HG03045 (cell line): ENCODE measurements around the gene RTN3.
"Not testable (repeated sequence)": the region's sequence is repeated elsewhere in the genome, so short reads cannot be mapped to it uniquely, and the experiment has no call there.

Experiments
- ATAC-seq: cut with Tn5 transposase; IDR thresholded peaks from one replicate; pipeline ENCODE4 v1.9.1; 2021; ENCODE audit warnings: mild to moderate bottlenecking, moderate library complexity; ENCODE audit not compliant: unreplicated experiment

The RTN3 gene

DNA sequence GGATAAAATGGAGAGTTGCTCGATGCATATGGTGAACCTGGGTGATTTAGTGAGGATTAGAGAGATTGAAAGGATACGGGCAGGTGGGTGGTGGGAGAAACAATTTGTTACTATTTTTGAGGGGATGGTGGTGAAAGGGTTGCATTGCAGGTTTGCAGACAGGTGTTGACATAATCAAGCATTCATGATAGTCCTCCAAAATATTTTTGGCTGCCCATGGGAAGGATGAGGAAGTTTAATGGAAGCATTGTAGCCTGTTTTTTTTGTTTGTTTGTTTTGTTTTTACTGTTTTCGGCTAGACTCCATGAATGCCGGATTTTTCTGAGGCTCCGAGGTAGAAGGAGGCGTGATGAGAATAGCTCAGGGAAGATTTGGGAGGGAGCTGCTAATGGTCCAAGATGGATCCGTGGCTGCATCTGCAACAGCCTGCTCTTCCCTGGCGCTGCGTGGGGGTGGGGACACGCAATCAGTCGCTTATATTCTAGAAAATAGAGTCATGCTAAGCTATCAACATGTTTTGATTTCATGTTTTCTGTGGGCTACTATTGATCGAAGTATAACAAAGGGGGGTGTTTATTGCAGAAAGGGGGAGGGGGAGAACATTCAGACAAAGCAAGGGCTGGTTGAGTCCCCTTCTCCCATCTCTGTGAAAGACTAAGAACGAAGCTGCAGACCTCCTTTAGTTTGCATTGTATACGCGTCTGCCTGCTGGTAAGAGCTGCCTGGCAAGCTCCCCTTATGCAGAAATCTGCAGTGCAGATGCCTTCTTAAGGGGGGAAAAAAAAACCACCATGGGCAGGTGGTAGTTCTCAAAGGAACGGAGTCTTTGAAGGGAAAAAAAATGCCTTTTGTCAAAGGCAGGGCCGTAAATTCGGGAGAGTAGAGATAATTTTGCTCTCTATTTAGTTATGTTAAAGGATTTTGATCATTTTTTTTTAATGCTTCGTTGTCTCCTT lies 1.0 kb downstream of the RTN3 start:
- ATAC-seq, result no peak

DNA sequence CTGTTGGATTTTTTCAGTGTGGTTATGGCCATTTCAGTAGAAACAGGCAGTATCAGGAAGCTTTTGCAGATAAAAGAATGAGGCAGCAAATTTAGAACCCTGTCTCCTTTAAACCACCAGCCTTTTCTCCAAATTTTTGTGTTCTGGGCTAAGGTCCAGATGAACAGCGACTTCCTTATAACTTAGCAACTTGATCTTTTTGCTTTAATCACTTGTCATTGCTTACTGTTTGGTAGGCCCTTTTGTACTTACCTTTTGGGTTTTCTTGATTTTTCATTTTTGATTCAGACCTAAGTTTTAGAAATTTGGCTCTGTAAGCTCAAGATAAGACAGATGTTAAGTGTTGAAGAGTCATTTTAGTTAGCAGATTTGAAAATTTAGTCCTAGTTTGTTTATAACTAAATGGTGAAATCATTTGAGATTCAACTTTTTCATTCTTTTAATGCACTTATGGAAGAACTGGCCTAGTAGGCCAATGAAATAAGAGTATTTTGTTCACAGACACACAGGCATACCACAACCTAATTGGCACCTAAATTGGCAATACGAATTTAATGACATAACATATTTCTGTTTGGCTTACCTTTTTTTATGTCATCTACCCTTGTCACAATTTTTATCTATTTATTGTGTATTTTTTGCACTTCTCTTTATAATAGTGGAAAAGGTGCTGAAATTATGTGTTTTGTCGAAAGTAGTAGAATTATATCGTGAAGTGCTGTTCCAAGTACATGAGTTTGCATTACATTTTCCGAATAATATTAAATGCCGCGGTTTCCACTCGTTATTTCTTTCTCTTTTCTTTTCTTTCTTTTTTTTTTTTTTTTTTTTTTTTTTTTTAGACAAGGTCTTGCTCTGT lies 2.1 kb downstream of the RTN3 start:
- ATAC-seq, result no peak

DNA sequence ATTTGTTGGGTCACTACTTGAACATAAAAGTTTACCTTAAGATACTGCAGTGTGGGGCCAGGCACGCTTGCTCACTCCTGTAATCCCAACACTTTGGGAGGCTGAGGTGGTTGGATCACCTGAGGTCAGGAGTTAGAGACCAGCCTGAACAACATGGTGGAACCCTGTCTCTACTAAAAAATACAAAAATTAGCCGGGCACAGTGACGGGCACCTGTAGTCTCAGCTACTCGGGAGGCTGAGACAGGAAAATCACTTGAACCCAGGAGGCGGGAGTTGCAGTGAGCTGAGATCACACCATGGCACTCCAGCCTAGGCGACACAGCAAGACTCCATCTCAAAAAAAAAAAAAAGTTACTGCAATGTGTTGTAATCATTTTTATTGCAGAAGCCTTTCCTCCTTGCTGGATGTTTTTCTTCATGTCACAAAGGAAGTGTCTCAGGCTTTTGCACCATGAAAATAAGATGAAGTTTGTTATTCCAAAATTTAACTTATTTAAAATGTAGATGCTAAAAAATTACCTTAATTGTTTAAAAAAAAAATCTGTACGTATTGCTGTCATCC lies 3.9 kb downstream of the RTN3 start:
- ATAC-seq, result not testable (repeated sequence)

DNA sequence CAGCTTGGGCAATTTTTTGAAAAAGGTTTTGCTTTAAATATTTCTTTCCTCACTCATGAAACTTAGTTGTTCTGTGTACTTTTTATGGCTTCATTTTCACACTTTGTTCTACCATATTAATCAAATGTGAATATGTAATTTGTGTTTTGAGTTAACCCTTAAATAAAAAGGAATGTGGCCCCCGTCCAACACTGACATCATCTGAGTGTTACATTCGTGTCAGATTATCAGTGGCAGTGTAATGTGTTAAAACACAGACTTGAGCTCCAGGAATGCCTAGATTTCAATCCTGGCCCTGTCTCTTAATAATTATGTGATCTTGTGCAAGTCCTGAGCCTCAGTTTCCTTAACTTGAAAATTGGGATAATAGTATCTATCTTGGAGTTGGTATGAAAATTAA lies 5.6 kb downstream of the RTN3 start:
- ATAC-seq, result no peak

DNA sequence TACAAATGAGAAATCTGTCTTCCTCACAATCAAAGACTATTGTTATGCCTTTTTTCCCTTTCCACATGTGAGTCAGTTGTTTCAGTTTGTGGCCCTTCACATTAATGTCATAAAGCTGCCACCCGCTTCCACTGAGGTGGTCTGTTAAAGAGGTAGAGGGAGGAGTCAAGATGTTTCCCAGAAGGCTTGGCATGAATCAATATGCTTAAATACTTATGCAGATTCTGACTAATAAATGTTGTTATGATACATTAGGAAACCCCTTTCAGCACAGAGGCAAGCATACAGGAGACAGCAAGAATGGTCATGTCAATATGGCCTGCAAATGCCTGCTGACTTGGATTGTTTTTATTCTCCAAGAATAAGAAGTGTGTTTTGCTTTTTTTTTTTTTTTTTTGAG lies 6.5 kb downstream of the RTN3 start:
- no peak for ATAC-seq

DNA sequence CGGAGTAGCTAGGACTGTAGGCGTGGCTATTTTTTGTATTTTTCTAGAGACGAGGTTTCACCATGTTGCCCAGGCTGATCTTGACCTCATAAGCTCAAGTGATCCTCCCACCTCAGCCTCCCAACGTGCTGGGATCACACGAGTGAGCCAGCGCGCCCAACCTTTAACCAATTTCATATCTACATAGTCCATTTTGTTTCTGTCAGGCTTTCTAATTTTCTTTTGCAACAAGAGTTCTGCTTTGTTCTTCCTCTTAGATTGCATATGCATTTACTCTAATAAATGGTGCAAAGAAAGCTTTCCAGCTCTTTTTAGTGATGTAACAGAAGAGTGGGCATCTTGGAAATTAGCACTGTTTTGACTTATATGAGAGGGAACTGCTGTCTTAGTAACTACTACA lies 13.3 kb downstream of the RTN3 start:
- ATAC-seq, result no peak

DNA sequence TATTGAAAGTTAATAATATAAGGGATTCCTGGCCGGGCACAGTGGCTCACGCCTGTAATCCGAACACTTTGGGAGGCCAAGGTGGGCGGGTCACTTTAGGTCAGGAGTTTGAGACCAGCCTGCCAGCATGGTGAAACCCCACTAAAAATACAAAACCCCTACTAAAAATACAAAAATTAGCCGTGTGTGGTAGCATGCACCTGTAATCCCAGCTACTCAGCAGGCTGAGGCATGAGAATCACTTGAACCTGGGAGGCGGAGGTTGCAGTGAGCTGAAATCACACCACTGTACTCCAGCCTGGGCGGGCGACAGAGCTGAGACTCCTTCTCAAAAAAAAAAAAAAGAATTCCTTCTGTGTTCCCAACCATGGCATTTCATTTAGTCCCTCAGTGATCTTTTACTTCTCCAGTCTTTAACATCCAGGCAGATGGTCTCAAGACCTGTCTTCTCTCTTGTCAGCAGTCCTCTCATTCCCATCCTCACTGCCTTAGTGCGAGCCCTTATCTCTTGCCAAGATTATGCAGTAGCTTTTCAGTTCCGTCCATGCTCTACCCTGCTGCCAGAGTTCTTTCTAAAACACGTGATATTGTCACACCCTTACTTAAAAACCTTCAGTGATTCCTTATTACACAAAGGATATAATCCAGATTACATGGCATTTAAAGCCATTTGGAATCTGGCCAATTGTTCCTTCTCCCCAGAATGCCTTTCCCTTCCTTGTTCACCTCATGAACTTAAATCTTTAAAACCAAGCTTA lies 17.9 kb downstream of the RTN3 start:
- ATAC-seq, result no peak

DNA sequence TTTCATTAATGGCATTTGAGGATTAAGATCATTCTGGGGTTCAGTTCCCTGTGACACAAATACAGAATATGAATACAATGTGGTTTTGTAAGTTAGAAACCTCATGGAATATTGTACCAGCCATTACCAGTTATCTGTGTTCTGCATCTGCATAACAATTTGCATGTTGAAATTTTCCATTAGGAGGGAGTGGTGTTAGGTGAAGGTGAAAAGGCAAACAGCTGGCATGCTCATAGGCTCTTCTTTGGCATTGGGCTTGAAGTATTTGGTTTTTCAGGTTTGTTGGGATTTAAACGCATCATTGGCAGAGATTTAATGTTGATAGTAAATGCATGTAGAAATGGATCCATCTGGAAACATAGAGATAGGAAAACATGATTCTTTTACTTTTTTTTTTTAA lies 18.6 kb downstream of the RTN3 start:
- ATAC-seq, result no peak

DNA sequence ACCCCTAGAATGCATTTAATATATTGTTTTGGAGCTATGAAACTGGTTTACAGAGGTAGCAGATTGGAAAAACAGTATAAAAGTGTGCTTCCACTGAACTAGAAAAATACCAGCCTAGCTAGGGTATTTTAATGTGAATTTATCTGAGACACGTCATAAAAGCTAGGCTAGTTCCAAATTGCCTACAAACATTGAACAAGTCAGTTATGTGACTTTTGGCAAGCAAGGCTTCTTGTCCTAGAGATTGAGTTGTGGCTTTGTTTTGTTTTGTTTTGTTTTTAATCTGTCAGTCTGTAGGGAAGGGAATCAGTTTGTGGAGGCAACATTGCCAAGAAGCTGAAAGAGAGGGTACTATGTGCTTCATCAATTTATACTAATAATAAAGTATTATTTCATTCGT lies 24.2 kb downstream of the RTN3 start:
- ATAC-seq, result no peak

DNA sequence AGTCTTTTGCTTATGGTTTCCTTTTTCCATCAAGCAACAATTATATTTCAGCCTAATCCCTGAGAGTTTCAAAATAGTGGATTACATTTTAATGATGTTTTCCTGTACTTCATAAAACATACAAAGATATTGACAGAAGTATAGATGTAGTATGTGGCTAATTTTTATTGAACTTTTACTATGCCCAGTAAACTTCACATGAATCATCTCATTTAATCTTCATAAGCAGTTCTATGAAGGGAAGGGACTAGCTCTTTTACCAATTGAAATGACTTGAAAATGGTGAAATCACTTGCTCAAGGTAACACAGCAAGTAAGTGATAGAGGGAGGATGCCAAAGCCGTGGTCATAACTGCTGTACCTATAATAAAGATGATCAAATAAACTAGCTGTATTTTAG lies 27.5 kb downstream of the RTN3 start:
- ATAC-seq, result no peak

DNA sequence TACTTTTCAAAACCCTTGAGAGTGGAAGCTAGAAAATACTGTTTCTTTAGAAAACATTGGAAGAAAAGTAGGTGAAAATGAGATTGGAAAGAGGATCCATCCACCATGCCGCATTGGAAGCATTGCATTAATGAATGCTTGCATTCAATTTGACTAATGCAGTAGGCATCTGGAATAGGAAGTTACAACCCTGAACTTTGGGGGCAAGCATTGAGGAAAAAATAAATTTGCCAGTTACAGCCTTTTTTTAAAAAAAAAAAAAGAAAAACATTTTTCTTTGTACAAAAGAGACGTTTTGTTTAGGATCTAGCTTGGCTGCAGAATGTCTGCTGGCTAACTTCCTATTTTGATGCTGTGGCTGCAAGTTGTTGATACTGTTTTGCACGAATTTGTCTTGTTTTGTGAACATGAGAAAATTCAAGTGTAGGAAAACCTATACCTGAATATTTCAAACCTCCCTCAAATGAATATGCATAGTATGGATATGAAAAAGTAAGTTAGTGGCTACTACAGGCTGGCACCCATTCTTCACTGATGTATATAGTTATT lies 28.1 kb downstream of the RTN3 start:
- no peak for ATAC-seq

DNA sequence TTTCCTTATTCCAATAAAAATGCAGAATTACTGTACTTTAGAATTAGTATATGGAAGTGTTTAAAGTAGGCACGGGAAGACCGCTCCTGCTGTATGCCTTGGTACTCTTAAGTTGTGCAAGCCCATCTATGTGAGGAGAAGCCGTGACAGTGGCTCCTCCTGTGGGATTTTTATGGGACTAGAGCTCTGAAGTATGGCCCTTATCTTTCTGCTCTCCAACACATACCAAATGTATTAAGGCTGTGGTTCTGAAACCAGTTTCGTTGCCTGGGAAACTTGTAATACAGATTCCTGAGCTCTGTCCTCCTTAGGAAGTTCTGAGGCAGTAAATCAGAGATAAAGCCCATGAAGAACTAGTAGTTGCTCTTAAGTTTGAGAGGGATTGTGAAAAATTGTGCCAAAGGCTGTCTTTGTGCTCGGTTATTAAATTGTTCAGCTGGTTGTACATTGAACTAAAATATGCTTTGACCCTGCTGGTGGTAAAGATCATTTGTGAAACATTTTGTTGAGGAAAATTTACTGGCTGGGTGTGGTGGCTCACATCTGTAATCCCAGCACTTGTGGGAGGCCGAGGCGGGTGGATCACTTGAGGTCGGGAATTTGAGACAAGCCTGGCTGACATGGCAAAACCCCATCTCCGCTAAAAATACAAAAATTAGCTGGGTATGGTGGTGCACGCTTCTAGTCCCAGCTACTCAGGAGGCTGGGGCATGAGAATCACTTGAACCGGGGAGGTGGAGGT lies 29.3 kb downstream of the RTN3 start:
- ATAC-seq, result no peak

DNA sequence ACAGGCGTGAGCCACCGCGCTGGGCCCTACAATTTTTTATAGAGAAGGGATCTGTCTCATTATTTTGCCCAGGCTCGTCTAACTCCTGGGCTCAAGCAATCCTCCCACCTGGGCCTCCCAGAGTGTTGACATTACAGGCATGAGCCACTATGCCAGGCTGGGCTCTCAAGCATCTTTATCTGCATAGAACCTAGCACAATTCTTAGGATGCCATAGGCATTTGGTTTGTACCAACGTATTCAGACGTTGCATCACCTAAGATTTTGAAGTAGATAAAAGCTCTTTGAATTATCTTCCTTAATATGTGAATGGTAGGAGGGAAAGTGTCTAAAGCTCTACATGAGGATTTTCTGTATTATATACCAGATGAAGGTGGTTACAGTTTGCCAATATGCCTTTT lies 30.5 kb downstream of the RTN3 start:
- no peak for ATAC-seq

DNA sequence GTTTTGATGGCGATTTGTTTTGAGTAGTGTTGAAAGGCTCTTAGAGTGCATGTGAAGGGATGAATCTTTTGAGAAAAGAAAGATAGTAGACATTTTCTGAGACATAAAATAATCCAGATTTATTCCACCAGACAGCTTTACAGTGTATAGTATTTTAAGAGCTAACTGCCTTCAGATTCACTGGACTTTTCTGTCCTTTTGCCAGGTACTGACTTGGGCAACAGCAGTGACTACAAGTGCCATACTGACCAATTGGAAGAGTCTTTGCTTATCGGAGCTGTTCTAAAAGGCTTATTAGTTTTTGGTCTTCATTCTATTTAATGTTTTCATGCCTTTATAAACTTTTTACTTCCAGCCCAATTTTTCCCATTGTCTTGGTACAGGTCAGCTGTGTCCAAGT lies 32.5 kb downstream of the RTN3 start:
- ATAC-seq, result no peak

DNA sequence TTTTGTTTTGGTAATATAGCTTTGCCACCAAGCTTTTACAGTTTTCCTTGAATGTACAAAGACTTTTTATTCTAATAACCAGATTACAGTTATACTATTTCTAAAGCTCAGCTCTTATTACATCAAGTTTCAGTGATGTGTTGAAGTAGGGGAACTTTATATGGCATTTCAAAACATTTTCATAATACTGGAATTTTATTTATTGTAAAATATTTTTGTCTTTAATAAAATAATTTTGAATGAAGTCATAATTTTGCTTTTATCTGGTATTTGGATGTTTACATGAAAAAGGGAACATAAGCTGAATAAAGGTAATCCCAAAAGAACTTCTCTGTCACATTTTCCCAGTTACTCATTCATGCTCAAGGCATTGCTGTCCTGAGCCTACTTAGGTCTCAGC lies 34.7 kb downstream of the RTN3 start:
- no peak for ATAC-seq

DNA sequence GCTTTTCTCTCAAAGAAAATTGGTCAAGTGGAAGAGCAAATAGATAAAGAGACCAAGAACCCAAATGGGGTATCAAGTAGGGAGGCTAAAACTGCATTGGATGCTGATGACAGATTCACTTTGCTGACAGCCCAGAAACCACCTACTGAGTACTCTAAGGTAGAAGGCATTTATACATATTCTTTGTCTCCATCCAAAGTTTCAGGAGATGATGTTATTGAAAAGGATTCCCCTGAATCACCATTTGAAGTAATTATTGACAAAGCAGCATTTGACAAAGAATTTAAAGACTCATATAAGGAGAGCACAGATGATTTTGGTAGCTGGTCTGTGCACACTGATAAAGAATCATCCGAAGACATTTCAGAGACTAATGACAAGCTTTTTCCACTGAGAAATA lies 37.7 kb downstream of the RTN3 start:
- ATAC-seq, result no peak

DNA sequence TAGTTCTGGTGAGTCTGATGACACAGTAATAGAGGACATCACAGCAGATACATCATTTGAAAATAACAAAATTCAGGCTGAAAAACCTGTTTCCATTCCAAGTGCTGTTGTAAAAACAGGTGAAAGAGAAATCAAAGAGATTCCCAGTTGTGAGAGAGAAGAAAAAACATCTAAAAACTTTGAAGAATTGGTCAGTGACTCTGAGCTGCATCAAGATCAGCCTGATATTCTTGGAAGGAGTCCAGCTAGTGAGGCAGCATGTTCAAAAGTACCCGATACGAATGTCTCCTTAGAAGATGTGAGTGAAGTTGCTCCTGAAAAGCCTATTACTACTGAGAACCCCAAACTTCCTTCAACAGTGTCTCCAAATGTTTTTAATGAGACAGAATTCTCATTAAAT lies 38.7 kb downstream of the RTN3 start:
- no peak for ATAC-seq

DNA sequence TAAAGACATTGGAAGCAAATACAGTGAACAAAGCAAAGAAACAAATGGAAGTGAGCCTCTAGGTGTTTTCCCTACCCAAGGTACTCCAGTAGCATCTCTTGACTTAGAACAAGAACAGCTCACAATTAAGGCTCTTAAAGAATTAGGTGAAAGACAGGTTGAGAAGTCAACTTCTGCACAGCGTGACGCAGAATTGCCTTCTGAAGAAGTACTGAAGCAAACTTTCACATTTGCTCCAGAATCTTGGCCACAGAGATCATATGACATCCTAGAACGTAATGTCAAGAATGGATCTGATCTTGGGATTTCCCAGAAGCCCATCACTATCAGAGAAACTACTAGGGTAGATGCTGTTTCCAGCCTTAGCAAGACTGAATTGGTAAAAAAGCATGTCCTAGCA lies 39.3 kb downstream of the RTN3 start:
- no peak for ATAC-seq

DNA sequence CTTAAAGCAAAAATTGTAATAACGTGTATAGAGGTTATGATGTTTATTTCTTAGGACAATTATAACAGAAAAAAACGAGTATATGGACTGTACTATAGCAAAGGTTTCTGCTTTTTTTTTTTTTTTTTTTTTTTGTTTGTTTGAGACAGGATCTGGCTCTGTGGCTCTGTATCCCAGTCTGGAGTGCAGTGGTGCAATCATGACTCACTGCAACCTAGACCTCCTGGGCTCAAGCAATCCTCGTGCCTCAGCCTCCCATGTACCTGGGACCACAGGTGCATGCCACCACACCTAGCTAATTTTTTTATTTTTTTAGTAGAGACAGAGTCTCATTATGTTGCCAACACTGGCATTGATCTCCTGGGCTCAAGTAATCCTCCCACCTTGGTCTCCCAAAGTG lies 48.0 kb downstream of the RTN3 start:
- no peak for ATAC-seq

DNA sequence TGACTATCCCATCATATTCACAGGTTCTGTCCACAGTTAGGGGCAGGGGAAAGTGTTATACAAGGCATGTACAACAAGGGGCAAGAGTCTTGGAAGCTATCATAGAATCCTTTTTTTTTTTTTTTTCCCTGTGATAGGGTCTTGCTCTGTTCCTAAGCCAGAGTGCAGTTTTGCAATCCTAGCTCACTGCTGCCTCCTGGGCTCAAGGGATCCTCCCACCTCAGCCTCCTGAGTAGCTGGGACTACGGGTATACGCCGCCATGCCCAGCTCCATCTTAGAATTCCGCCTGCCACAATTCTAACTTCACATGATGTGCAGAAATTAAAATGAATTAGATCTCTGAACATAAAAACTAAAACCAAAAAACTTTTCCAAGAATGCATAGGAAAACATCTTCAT lies 55.6 kb downstream of the RTN3 start:
- ATAC-seq, result no peak
